GM12878 (cell line): Measurements from ENCODE around the gene DGKB.

Experiments
- CBX3 ChIP-seq: fragments of 200-600 bp; sonication (generic); IDR thresholded peaks from 2 replicates; pipeline ENCODE4 v1.6.1; 2016; ENCODE audit warnings: low read depth, borderline replicate concordance
- EED ChIP-seq: sonication (generic); IDR thresholded peaks from 2 replicates; pipeline ENCODE4 v1.6.1; 2016; ENCODE audit warnings: antibody characterized with exemption, low read depth
- JUND ChIP-seq: IDR thresholded peaks from 2 replicates; pipeline ENCODE4 v1.6.1; 2012; ENCODE audit warnings: low read depth, mild to moderate bottlenecking, low read length, improper control_type of control experiment, moderate library complexity
- RB1 ChIP-seq: fragments of 450-650 bp; formaldehyde crosslinking; IDR thresholded peaks from 2 replicates; pipeline ENCODE4 v1.6.1; 2017; ENCODE audit warnings: mild to moderate bottlenecking, borderline replicate concordance
- RCOR1 ChIP-seq: conservative IDR thresholded peaks from 2 replicates; pipeline ENCODE4 v1.6.1; 2012; ENCODE audit warnings: low read depth, low read length, improper control_type of control experiment
- TCF3 ChIP-seq: IDR thresholded peaks from 2 replicates; pipeline ENCODE4 v1.6.1; 2012; ENCODE audit warnings: low read depth, mild to moderate bottlenecking, low read length, borderline replicate concordance; ENCODE audit not compliant: insufficient read depth
- TF ChIP-seq, protein P1 (sequence below), 3 experiments: IDR thresholded peaks in 2 of 3; conservative IDR thresholded peaks in 1 of 3; 2 replicates each; pipeline ENCODE4 v1.5.1; 2011; ENCODE audit warnings: low read depth in 3 of 3, low read length in 3 of 3, mild to moderate bottlenecking in 3 of 3, control low read depth in 2 of 3, moderate library complexity in 2 of 3, inconsistent platforms in 1 of 3, mixed read lengths in 1 of 3; ENCODE audit not compliant: control insufficient read depth in 2 of 3, insufficient read depth in 1 of 3; ENCODE audit errors: extremely low read depth in 1 of 3

DNA sequence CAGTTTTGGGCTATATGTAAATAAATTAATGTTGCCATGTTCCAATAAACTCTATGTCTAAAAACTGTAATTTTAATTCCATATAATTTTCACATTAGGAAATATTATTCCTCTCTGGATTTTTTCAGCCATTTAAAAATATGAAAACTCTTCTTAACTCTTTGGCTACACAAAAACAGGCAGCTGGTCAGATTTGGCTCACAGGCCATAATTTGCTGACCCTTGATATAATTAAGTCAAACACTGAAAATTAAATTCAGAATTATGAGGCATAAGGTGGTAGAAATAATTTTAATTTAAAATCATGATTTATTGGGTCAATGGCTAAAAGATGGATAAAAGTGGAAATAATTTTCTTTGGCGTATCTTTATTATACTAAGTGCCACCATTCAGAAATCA is 746.1 kb downstream of the DGKB start:
- TF ChIP-seq, protein P1, sequence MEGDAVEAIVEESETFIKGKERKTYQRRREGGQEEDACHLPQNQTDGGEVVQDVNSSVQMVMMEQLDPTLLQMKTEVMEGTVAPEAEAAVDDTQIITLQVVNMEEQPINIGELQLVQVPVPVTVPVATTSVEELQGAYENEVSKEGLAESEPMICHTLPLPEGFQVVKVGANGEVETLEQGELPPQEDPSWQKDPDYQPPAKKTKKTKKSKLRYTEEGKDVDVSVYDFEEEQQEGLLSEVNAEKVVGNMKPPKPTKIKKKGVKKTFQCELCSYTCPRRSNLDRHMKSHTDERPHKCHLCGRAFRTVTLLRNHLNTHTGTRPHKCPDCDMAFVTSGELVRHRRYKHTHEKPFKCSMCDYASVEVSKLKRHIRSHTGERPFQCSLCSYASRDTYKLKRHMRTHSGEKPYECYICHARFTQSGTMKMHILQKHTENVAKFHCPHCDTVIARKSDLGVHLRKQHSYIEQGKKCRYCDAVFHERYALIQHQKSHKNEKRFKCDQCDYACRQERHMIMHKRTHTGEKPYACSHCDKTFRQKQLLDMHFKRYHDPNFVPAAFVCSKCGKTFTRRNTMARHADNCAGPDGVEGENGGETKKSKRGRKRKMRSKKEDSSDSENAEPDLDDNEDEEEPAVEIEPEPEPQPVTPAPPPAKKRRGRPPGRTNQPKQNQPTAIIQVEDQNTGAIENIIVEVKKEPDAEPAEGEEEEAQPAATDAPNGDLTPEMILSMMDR (IDR thresholded peaks at IDR 0.05 in 2 of 3, conservative IDR thresholded peaks at IDR 0.05 in 1 of 3; ENCODE audit: control insufficient read depth in 2 of 3, extremely low read depth in 1 of 3, insufficient read depth in 1 of 3, low read depth in 3 of 3, low read length in 3 of 3) = no peak
- TF ChIP-seq RCOR1 (no peak), RB1 (no peak), TCF3 (no peak), JUND (no peak), EED (no peak), CBX3 (no peak)
